K562 (cell line): ENCODE results near the gene SRBD1. TPM values are rescaled to one million over a fixed set of nuclear protein-coding genes. Genes with fewer than 3 reads are reported as not detected.

Source experiments
- ATAC-seq: fragments of 200-7000 bp; cut with Tn5 transposase; 3 replicates; pipeline ENCODE4 v1.9.1; 2020; ENCODE audit warnings: moderate library complexity
- BruUV-seq: library from RNA; stranded (reverse); fragments of 400-500 nt; replicated peaks from 2 replicates; lab custom pipeline; 2021; lab: Mats Ljungman, UMichigan
- CTCF ChIA-PET: fragments of 300-600 bp; formaldehyde crosslinking; extraction: SDS; loops from one replicate; lab custom pipeline; 2021; ENCODE audit warnings: low intra/inter-chr PET ratio; lab: Yijun Ruan, JAX
- POLR2A ChIA-PET: fragments of 300-600, 350-650 bp; sonication (Branson Sonifier 250); formaldehyde crosslinking; extraction: SDS; loops from one replicate; lab custom pipeline; 2021; ENCODE audit warnings: antibody characterized with exemption, inconsistent platforms; lab: Yijun Ruan, JAX
- DNase-seq, 4 experiments: peaks; one replicate each; pipeline versions ENCODE4 v3.0.0 to v3.0.0-alpha.2; 2011 to 2018; ENCODE audit warnings: low spot score in 3 of 4, mixed read lengths in 3 of 4; ENCODE audit errors: extremely low read depth in 1 of 4
- FAIRE-seq: peaks from 2 replicates; lab custom pipeline; 2011; peaks lifted over from hg19 to GRCh38; lab: Jason Lieb, UNC
- H2AFZ ChIP-seq: 2 replicates; pipeline ENCODE4 v1.6.0; 2011; ENCODE audit warnings: low read depth, low read length, control low read depth, inconsistent platforms
- H3K27ac ChIP-seq: fragments of 200-600 bp; 3 replicates; pipeline ENCODE4 v1.8.0; 2011; ENCODE audit warnings: low read depth, mild to moderate bottlenecking, control low read depth, inconsistent platforms, low read length, moderate library complexity, mixed read lengths; ENCODE audit errors: extremely low read depth
- H3K27me3 ChIP-seq, 2 experiments: fragments of 300-600 bp in 1 of 2; 2 replicates in 1 of 2; 3 replicates in 1 of 2; pipeline versions ENCODE4 v1.6.0 to v1.8.0; 2011; ENCODE audit warnings: inconsistent platforms in 2 of 2, low read length in 2 of 2, mild to moderate bottlenecking in 1 of 2, mixed read lengths in 1 of 2, moderate library complexity in 1 of 2; ENCODE audit not compliant: control insufficient read depth in 2 of 2, insufficient read depth in 2 of 2
- H3K36me3 ChIP-seq: fragments of 300-600 bp; 3 replicates; pipeline ENCODE4 v1.8.0; 2011; ENCODE audit warnings: mild to moderate bottlenecking, low read length, inconsistent platforms; ENCODE audit not compliant: control insufficient read depth, insufficient read depth
- H3K4me1 ChIP-seq, 2 experiments: fragments of 200-600 bp in 1 of 2; replicated peaks in 1 of 2; 2 replicates in 1 of 2; 3 replicates in 1 of 2; pipeline versions ENCODE4 v1.5.1 to v1.8.0; 2011; ENCODE audit warnings: inconsistent platforms in 2 of 2, low read length in 2 of 2, mild to moderate bottlenecking in 1 of 2, mixed read lengths in 1 of 2, moderate library complexity in 1 of 2; ENCODE audit not compliant: control insufficient read depth in 2 of 2, insufficient read depth in 2 of 2
- H3K4me2 ChIP-seq: 2 replicates; pipeline ENCODE4 v1.6.1; 2011; ENCODE audit warnings: low read length, control low read depth, inconsistent platforms, mixed read lengths; ENCODE audit not compliant: insufficient read depth
- H3K4me3 ChIP-seq: fragments of 200-600 bp; sonication (generic), shearing (Covaris generic); 2 replicates; pipeline ENCODE4 v1.5.1; 2016; ENCODE audit warnings: control low read depth, inconsistent platforms
- H3K79me2 ChIP-seq: fragments of 200-600 bp; 3 replicates; pipeline ENCODE4 v1.8.0; 2011; ENCODE audit warnings: low read length, inconsistent platforms; ENCODE audit not compliant: control insufficient read depth, insufficient read depth
- H3K9ac ChIP-seq, 2 experiments: 2 replicates each; pipeline versions ENCODE4 v1.6.0 to v1.6.1; 2011; ENCODE audit warnings: low read depth in 2 of 2, low read length in 2 of 2, control low read depth in 1 of 2, inconsistent platforms in 1 of 2, mild to moderate bottlenecking in 1 of 2, mixed read lengths in 1 of 2; ENCODE audit not compliant: insufficient read depth in 1 of 2
- H3K9me1 ChIP-seq: one replicate; pipeline ENCODE4 v1.6.0; 2011; ENCODE audit warnings: inconsistent platforms, mild to moderate bottlenecking, low read length, moderate library complexity; ENCODE audit not compliant: control insufficient read depth, insufficient read depth
- H3K9me3 ChIP-seq: replicated peaks from 2 replicates; pipeline ENCODE4 v1.5.1; 2011; ENCODE audit warnings: low read depth, low read length, inconsistent platforms; ENCODE audit not compliant: control insufficient read depth, insufficient read depth
- H4K20me1 ChIP-seq: replicated peaks from 2 replicates; pipeline ENCODE4 v1.6.1; 2011; ENCODE audit warnings: low read length, inconsistent platforms, mixed read lengths; ENCODE audit not compliant: control insufficient read depth, insufficient read depth
- ARID3A ChIP-seq: IDR thresholded peaks from 2 replicates; pipeline ENCODE4 v1.6.1; 2012; ENCODE audit warnings: low read depth, low read length, improper control_type of control experiment, borderline replicate concordance
- CAMTA2 ChIP-seq: fragments of 250-450 bp; sonication (Bioruptor Pico); conservative IDR thresholded peaks from 2 replicates; pipeline ENCODE4 v1.5.1; 2022
- ID3 ChIP-seq, 2 experiments: fragments of 250-450 bp in 1 of 2; fragments of 450-650 bp in 1 of 2; sonication (Bioruptor Pico) in 1 of 2; IDR thresholded peaks; 2 replicates each; pipeline versions ENCODE4 v1.6.1 to v1.8.0; 2016 to 2021; ENCODE audit warnings: mild to moderate bottlenecking in 2 of 2, moderate library complexity in 2 of 2, missing compliant biosample characterization in 1 of 2, missing genetic modification characterization in 1 of 2
- KDM5B ChIP-seq: fragments of 200-600 bp; sonication (generic); IDR thresholded peaks from 2 replicates; pipeline ENCODE4 v1.6.1; 2012; ENCODE audit warnings: low read depth, mild to moderate bottlenecking, moderate library complexity, low read length, control low read depth, inconsistent platforms; ENCODE audit not compliant: insufficient replicate concordance
- MTF1 ChIP-seq: fragments of 250-450 bp; sonication (Bioruptor Pico); IDR thresholded peaks from 2 replicates; pipeline ENCODE4 v1.9.0; 2021; ENCODE audit warnings: moderate library complexity, mild to moderate bottlenecking, inconsistent platforms, borderline replicate concordance
- PCBP1 ChIP-seq: fragments of 200-400 bp; formaldehyde crosslinking; IDR thresholded peaks from 2 replicates; pipeline ENCODE4 v1.6.1; 2018; ENCODE audit warnings: mild to moderate bottlenecking, low read depth, low read length; ENCODE audit not compliant: poor library complexity, severe bottlenecking
- RBM14 ChIP-seq: fragments of 200-400 bp; formaldehyde crosslinking; IDR thresholded peaks from 2 replicates; pipeline ENCODE4 v1.6.1; 2018; ENCODE audit warnings: low read depth, mild to moderate bottlenecking, low read length, moderate library complexity, borderline replicate concordance; ENCODE audit not compliant: insufficient read depth
- REST ChIP-seq, 2 experiments: fragments of 450-650 bp; formaldehyde crosslinking in 1 of 2; IDR thresholded peaks; 2 replicates each; pipeline versions ENCODE4 v1.4.0 to v1.6.1; 2014 to 2020; ENCODE audit warnings: mild to moderate bottlenecking in 2 of 2, borderline replicate concordance in 1 of 2, low read depth in 1 of 2
- RHOXF2B ChIP-seq: fragments of 250-450 bp; sonication (Bioruptor Pico); conservative IDR thresholded peaks from 2 replicates; pipeline ENCODE4 v1.5.1; 2021
- SIRT6 ChIP-seq: IDR thresholded peaks from one replicate; pipeline ENCODE4 v1.6.1; 2012; ENCODE audit warnings: low read depth, mild to moderate bottlenecking, control low read depth, inconsistent platforms, low read length, moderate library complexity
- ZNF124 ChIP-seq: sonication (generic); formaldehyde crosslinking; IDR thresholded peaks from 2 replicates; pipeline ENCODE4 v1.8.1; 2022; ENCODE audit warnings: missing genetic modification reagents
- ZNF444 ChIP-seq: fragments of 250-450 bp; sonication (Bioruptor Pico); IDR thresholded peaks from 2 replicates; pipeline ENCODE4 v1.4.0; 2020; ENCODE audit warnings: mild to moderate bottlenecking, moderate library complexity
- WGBS: fragments of 100-300 bp; shearing (Covaris generic); methylation state at CpG from one replicate; pipeline ENCODE4 v1.1.6; 2016; ENCODE audit warnings: low coverage, mixed read lengths; ENCODE audit not compliant: insufficient coverage; ENCODE audit errors: missing lambda C conversion rate; 5-methylcytosine and 5-hydroxymethylcytosine counted together
- in situ Hi-C: fragments of 300-500 bp; cut with MboI; formaldehyde crosslinking; loops from 4 replicates; pipeline ENCODE4 v1.15.0; 2018; ENCODE audit warnings: inconsistent platforms, mixed read lengths
- intact Hi-C: fragments of 100-400 bp; cut with micrococcal nuclease; formaldehyde crosslinking; loops from 2 replicates; pipeline ENCODE4 v1.14.2; 2022
- polyA plus RNA-seq, 8 experiments: library from polyadenylated mRNA; depleted of rRNA in 4 of 8; stranded (reverse) in 5 of 8; unstranded in 3 of 8; fragments of >200 nt; fragmentation: Nextera tagmentation in 2 of 8; fragmentation: Illumina TruSeq in 1 of 8; extraction: Ambion mirVana in 2 of 8; extraction: Trizol in 1 of 8; gene quantifications; 2 replicates each; pipeline versions ENCODE4 v1.2.1 to v1.2.3, GENCODE V29; 2011 to 2014; ENCODE audit warnings: inconsistent platforms in 1 of 8, missing spikeins in 1 of 8
- total RNA-seq, 7 experiments: library from RNA; depleted of rRNA in 6 of 7; stranded (reverse); fragments of >200 nt in 6 of 7; fragmentation: Illumina TruSeq in 2 of 7; extraction: Trizol in 2 of 7; gene quantifications; 2 replicates each; pipeline versions ENCODE4 v1.2.1 to v1.2.3, GENCODE V29; 2011 to 2021; ENCODE audit warnings: low replicate concordance in 1 of 7

Gene SRBD1
- total and polyA plus RNA-seq, 9 of the 15 experiments (the other 6 are each of a cell fraction or from before 2014, with no cell fraction given): 6.9 to 23.2 (median 14.7) TPM

- H2AFZ ChIP-seq: no peak overlapping the region
- intact Hi-C loops (no loop called here), in situ Hi-C loops (no loop called here)
- ATAC-seq: no peak
- no peaks in the 10 kb centered on the region for H3K4me1 ChIP-seq
- no peaks in the 10 kb centered on the region for H4K20me1 ChIP-seq
- no peaks in the 10 kb centered on the region for H3K9me1 ChIP-seq
- H3K9me3 ChIP-seq: no peaks in the 10 kb centered on the region
- no peak overlapping the region for H3K4me3 ChIP-seq
- H3K9ac ChIP-seq: no peak overlapping the region
- no peak for DNase-seq
- no peaks in the 10 kb centered on the region; the same call in 2 of the 3 replicates for H3K36me3 ChIP-seq
- H3K27ac ChIP-seq: no peak overlapping the region
- no peak overlapping the region for H3K4me2 ChIP-seq
- FAIRE-seq: no peak
- no TSS peak for BruUV-seq
- ChIA-PET POLR2A (no interaction called here), CTCF (no interaction called here)
- H3K79me2 ChIP-seq: no peaks in the 10 kb centered on the region
- H3K27me3 ChIP-seq: no peaks in the 10 kb centered on the region
- 90% methylated on average over 3 of the region's 3 CpGs for WGBS
- TF ChIP-seq KDM5B (no peak), ID3 (CRISPR knock-in tag; IDR thresholded peaks at IDR 0.05) (no peak), ID3 (tag; IDR thresholded peaks at IDR 0.05) (no peak), ARID3A (no peak), CAMTA2 (CRISPR knock-in tag) (no peak), PCBP1 (no peak), REST (IDR thresholded peaks at IDR 0.05; ENCODE audit: borderline replicate concordance) (no peak), REST (CRISPR knock-in tag; IDR thresholded peaks at IDR 0.05; ENCODE audit: low read depth) (no peak), RBM14 (no peak), RHOXF2B (CRISPR knock-in tag) (no peak), SIRT6 (no peak), ZNF444 (no peak), MTF1 (CRISPR knock-in tag) (no peak), ZNF124 (CRISPR knock-in tag) (no peak)
Measured at GRCh38 chr2:45532181-45532580, 78.9 kb downstream of the SRBD1 start.
